ENCODE data around the gene VASP.

VASP gene

DNA sequence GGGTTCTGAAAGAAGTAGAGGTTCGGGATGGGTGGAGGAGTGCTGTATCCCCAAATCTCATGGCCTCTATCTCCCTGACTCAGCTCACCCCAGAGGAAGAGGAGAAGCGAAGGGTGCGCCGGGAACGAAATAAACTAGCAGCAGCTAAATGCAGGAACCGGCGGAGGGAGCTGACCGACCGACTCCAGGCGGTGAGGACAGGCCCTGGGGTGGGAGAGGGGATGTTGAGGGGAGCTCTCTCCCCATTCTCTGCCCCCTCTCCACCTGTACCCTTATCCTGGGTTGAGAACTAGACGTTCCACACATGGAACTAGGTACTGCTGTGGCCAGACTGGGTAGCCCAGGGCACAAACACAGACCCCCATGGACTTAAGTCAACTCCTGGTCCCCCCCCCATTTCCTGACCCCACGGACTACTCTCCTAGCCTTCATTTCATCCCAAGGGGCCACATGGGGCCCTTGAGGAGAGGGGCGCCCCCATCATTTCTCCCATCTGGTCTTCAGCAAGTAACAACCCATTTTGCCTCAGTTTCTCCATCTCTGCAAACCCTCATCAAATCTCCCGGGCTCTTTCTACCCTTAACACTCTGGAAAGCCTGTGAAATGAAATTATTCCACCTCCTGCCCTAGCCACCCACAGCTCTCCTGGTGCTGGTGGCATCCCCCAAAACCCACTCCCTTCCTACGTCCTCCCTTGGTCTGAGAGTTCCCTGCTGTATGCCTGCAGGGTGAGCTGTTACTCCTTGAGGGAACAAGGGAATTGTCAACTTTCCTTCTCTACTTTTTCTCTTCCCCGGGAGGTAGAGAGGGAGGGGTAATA, 36.0 kb upstream of the VASP start:
- TF ChIP-seq, protein P1, sequence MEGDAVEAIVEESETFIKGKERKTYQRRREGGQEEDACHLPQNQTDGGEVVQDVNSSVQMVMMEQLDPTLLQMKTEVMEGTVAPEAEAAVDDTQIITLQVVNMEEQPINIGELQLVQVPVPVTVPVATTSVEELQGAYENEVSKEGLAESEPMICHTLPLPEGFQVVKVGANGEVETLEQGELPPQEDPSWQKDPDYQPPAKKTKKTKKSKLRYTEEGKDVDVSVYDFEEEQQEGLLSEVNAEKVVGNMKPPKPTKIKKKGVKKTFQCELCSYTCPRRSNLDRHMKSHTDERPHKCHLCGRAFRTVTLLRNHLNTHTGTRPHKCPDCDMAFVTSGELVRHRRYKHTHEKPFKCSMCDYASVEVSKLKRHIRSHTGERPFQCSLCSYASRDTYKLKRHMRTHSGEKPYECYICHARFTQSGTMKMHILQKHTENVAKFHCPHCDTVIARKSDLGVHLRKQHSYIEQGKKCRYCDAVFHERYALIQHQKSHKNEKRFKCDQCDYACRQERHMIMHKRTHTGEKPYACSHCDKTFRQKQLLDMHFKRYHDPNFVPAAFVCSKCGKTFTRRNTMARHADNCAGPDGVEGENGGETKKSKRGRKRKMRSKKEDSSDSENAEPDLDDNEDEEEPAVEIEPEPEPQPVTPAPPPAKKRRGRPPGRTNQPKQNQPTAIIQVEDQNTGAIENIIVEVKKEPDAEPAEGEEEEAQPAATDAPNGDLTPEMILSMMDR (IDR thresholded peaks at IDR 0.05): no peak

DNA sequence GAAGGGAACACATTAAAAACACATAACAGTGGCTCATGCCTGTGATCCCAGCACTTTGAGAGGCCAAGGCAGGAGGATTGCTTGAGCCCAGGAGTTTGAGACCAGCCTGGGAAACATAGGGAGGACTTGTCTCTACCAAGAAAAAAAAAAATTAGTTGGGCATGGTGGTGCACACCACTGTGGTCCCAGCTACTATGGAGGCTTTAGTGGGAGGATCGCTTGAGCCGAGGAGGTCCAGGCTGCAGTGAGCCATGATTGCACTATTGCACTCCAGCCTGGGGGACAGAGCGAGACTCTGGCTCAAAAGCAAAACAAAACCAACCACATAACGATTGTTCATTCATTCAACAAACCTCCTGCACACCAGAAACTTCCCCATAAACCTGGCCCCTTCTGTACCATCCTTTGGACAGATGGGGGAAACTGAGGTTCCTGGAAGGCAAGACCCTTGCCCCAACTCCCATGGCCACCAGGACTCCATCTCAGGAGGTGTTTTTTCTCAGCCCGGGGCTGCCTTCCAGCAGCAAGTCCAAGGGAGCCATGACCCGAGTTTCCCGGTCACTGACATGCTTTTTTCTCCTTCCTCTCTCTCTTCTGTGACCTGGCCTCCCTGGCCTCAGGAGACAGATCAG, 35.2 kb upstream of the VASP start:
- TF ChIP-seq, protein P1 (IDR thresholded peaks at IDR 0.05): no peak

GRCh38 chr19:45472563-45473366, 34.5 kb upstream of the VASP start:
- TF ChIP-seq, protein P1 (IDR thresholded peaks at IDR 0.05): no peak

GRCh38 chr19:45473367-45473681, 34.0 kb upstream of the VASP start:
- TF ChIP-seq, protein P1 (IDR thresholded peaks at IDR 0.05): no peak

- TF ChIP-seq, protein P1 (IDR thresholded peaks at IDR 0.05): no peak
These were observed 33.3 kb upstream of the VASP start for GRCh38 chr19:45473682-45474605.

- TF ChIP-seq, protein P1 (IDR thresholded peaks at IDR 0.05): no peak
These were observed 32.4 kb upstream of the VASP start for GRCh38 chr19:45474606-45475521.
